HUES64 (cell line): ENCODE measurements around the gene KANSL2.

ENCODE experiments used
- H3K27ac ChIP-seq: 2 replicates; pipeline ENCODE4 v1.7.0; 2013; ENCODE audit warnings: low read depth, low read length, inconsistent platforms
- H3K27me3 ChIP-seq: 2 replicates; pipeline ENCODE4 v1.6.1; 2013; ENCODE audit warnings: mild to moderate bottlenecking, low read length; ENCODE audit not compliant: insufficient read depth
- H3K36me3 ChIP-seq: 2 replicates; pipeline ENCODE4 v1.6.1; 2013; ENCODE audit warnings: mild to moderate bottlenecking, low read length; ENCODE audit not compliant: insufficient read depth
- H3K4me1 ChIP-seq: 2 replicates; pipeline ENCODE4 v1.6.1; 2013; ENCODE audit warnings: mild to moderate bottlenecking, low read length, moderate library complexity; ENCODE audit not compliant: insufficient read depth
- H3K4me3 ChIP-seq: 2 replicates; pipeline ENCODE4 v1.5.1; 2013; ENCODE audit warnings: mild to moderate bottlenecking, low read length, moderate library complexity
- H3K9ac ChIP-seq: 2 replicates; pipeline ENCODE4 v1.6.1; 2013; ENCODE audit warnings: mild to moderate bottlenecking, low read depth, low read length
- H3K9me3 ChIP-seq: 2 replicates; pipeline ENCODE4 v1.6.1; 2013; ENCODE audit warnings: low read depth, low read length; ENCODE audit not compliant: insufficient read depth
- WGBS: fragments of 150-250, 120-280 bp; methylation state at CpG from one replicate; pipeline ENCODE4 v1.1.7; 2013; ENCODE audit warnings: missing lambda C conversion rate; 5-methylcytosine and 5-hydroxymethylcytosine counted together

Gene KANSL2

GRCh38 chr12:48696626-48697025 lies 14.6 kb upstream of the KANSL2 start:
- H3K4me3 ChIP-seq: no peak overlapping the region
- WGBS: 85% methylated on average over 4 of the region's 5 CpGs
- H3K27ac ChIP-seq: no peak overlapping the region
- no peaks in the 10 kb centered on the region for H3K9me3 ChIP-seq
- H3K36me3 ChIP-seq: peaks cover 90% of the 10 kb centered on the region
- no peaks in the 10 kb centered on the region for H3K27me3 ChIP-seq
- H3K9ac ChIP-seq: no peak overlapping the region
- no peaks in the 10 kb centered on the region for H3K4me1 ChIP-seq

GRCh38 chr12:48695859-48696258 lies 13.8 kb upstream of the KANSL2 start:
- no peak overlapping the region for H3K4me3 ChIP-seq
- peaks cover 92% of the 10 kb centered on the region for H3K36me3 ChIP-seq
- H3K9ac ChIP-seq: no peak overlapping the region
- WGBS: 89% methylated on average over 2 of the region's 2 CpGs
- H3K9me3 ChIP-seq: no peaks in the 10 kb centered on the region
- no peaks in the 10 kb centered on the region for H3K4me1 ChIP-seq
- no peaks in the 10 kb centered on the region for H3K27me3 ChIP-seq
- H3K27ac ChIP-seq: no peak overlapping the region

DNA sequence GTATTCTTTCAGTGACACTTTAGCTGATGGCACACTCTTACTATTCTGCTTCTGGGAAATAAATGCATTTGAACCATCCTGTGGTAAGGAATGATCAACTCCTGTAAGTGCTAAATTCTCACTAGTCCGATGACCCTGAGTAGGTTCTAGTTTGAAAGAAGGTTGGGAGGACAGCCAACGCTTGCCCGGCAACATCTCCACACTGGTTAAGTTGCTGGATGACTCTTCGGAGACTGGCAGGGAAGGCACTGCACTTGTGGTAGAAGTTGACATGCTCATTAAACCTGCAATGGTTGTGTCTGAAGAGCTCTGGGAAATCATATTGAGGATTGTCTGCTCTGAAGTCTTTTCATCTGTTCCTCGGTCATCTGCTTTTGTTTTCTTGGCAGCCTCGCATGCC lies 12.0 kb upstream of the KANSL2 start:
- WGBS: 96% methylated on average over 6 of the region's 6 CpGs
- Histone ChIP-seq H3K4me1 (no peaks in the 10 kb centered on the region), H3K36me3 (peaks cover 94% of the 10 kb centered on the region), H3K27me3 (no peaks in the 10 kb centered on the region), H3K27ac (no peak overlapping the region), H3K9me3 (no peaks in the 10 kb centered on the region), H3K4me3 (no peak overlapping the region), H3K9ac (no peak overlapping the region)

DNA sequence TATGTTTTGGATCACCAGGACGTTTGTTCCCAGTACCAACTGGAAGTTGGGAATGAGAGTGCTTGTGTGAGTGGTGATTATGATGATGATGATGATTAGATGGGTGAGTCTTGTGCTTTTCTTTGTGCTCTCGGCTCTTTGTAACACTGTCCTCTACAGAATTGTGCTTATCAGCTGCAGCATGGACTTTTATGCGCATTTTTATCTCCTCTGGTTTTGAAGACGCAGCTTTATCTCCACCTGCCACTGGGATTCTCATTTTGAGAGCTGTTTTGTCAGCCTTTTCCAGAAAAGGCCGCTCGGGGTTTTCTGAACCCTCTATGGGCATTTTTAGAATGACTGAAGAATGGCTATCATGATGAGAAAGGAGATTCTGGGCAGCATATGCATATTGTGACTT lies 11.5 kb upstream of the KANSL2 start:
- 94% methylated on average over 6 of the region's 6 CpGs for WGBS
- no peaks in the 10 kb centered on the region for H3K4me1 ChIP-seq
- no peaks in the 10 kb centered on the region for H3K9me3 ChIP-seq

DNA sequence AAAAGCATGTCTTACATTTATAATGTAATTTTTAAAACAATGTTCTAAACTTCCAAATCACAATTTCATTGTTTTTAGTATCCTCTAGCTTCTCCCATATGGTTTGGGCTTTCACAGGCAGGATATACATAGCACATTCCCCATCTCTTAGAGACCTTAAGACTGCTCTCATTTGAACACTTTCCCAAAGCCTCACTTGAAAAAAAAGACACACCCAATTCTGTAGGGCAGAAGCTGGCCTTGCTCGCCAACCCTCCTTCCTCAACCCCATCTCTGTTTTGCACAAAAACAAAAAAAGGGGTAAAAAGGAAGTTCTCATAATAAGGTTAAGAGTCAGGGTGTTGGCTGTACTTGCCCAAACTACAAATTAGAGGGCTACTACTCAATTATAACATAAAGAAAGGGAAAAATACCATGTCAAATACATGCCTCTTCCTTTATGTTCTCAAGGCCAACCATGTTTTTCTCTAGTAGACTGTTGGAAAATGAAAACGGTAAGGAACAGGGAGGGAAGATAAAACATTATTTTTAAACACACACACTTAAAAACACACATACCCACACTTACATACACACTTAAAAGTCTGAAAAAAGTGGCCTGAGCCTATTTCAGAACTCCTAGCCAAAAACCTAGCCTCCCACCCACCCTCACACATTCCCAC lies 9.9 kb upstream of the KANSL2 start:
- Histone ChIP-seq H3K9me3 (no peaks in the 10 kb centered on the region), H3K27me3 (no peaks in the 10 kb centered on the region), H3K9ac (no peak overlapping the region), H3K4me3 (no peak overlapping the region), H3K4me1 (no peaks in the 10 kb centered on the region), H3K27ac (no peak overlapping the region), H3K36me3 (peaks cover 87% of the 10 kb centered on the region)
- 100% methylated on average over 2 of the region's 2 CpGs for WGBS

More for the DNA sequence above, 11.5 kb upstream of the KANSL2 start:
- H3K4me3 ChIP-seq: no peak overlapping the region
- no peaks in the 10 kb centered on the region for H3K27me3 ChIP-seq
- H3K36me3 ChIP-seq: peaks cover 95% of the 10 kb centered on the region
- H3K27ac ChIP-seq: no peak overlapping the region
- H3K9ac ChIP-seq: no peak overlapping the region

- Histone ChIP-seq H3K36me3 (peaks cover 77% of the 10 kb centered on the region), H3K9me3 (no peaks in the 10 kb centered on the region), H3K4me1 (no peaks in the 10 kb centered on the region), H3K9ac (no peak overlapping the region), H3K4me3 (no peak overlapping the region), H3K27ac (no peak overlapping the region), H3K27me3 (no peaks in the 10 kb centered on the region)
- 87% methylated on average over 4 of the region's 4 CpGs for WGBS
Observed at GRCh38 chr12:48690990-48691389, 9.0 kb upstream of the KANSL2 start.

- H3K9me3 ChIP-seq: no peaks in the 10 kb centered on the region
- H3K36me3 ChIP-seq: peaks cover 72% of the 10 kb centered on the region
- H3K4me1 ChIP-seq: no peaks in the 10 kb centered on the region
- WGBS: 87% methylated on average over 4 of the region's 4 CpGs
- no peak overlapping the region for H3K27ac ChIP-seq
- no peak overlapping the region for H3K9ac ChIP-seq
- no peaks in the 10 kb centered on the region for H3K27me3 ChIP-seq
- no peak overlapping the region for H3K4me3 ChIP-seq
Observed at GRCh38 chr12:48690436-48690835, 8.4 kb upstream of the KANSL2 start.

- Histone ChIP-seq H3K9ac (no peak overlapping the region), H3K9me3 (no peaks in the 10 kb centered on the region), H3K4me1 (no peaks in the 10 kb centered on the region), H3K27ac (no peak overlapping the region), H3K4me3 (no peak overlapping the region), H3K36me3 (peaks cover 57% of the 10 kb centered on the region), H3K27me3 (no peaks in the 10 kb centered on the region)
- WGBS: 89% methylated on average over 1 of the region's 1 CpG
Observed at GRCh38 chr12:48688836-48689235, 6.8 kb upstream of the KANSL2 start.

- H3K36me3 ChIP-seq: peaks cover 44% of the 10 kb centered on the region
- no peak overlapping the region for H3K9ac ChIP-seq
- H3K27me3 ChIP-seq: peaks cover 7% of the 10 kb centered on the region; the same call in 1 of the 2 replicates
- no peaks in the 10 kb centered on the region for H3K4me1 ChIP-seq
- no peak overlapping the region for H3K27ac ChIP-seq
- H3K4me3 ChIP-seq: no peak overlapping the region
- no peaks in the 10 kb centered on the region for H3K9me3 ChIP-seq
- 92% methylated on average over 3 of the region's 4 CpGs for whole genome bisulfite sequencing
Observed at GRCh38 chr12:48687592-48687991, 5.6 kb upstream of the KANSL2 start.

DNA sequence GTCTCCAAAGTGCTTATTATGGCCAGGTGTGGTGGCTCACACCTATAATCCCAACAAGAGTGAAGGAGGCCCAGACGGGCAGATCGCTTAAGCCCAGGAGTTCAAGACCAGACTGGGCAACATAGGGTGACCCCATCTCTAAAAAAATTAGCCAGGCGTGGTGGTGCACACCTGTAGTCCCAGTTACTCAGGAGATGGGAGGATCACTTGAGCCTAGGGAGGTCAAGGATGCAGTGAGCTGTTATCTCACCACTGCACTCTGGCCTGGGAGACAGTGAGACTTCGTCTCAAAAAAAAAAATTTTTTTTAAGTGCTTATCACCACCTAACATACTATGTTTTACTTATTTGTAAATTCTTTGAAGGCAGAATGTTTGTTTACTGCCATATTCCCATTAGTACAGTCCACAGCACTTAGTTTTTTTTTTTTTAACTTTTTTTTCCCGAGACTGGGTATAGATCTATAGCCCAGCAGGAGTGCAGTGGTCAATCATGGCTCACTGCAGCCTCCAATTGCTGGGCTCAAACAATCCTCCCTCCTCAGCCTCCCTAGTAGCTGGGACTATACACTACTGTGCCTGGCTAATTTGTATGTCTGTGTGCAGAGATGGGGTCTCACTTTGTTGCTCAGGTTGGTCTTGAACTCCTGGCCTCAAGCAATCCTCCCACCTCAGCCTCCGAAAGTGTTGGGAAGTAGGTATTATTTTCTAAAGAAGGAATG lies 4.7 kb upstream of the KANSL2 start:
- no peaks in the 10 kb centered on the region for H3K4me1 ChIP-seq
- H3K9ac ChIP-seq: no peak overlapping the region
- 94% methylated on average over 4 of the region's 6 CpGs for WGBS
- H3K36me3 ChIP-seq: peaks cover 36% of the 10 kb centered on the region
- H3K27ac ChIP-seq: no peak overlapping the region
- H3K4me3 ChIP-seq: no peak overlapping the region
- H3K27me3 ChIP-seq: peaks cover 7% of the 10 kb centered on the region; the same call in 1 of the 2 replicates
- no peaks in the 10 kb centered on the region for H3K9me3 ChIP-seq

GRCh38 chr12:48686037-48686595 lies 4.1 kb upstream of the KANSL2 start:
- 67% methylated on average over 3 of the region's 3 CpGs for WGBS
- peaks cover 29% of the 10 kb centered on the region for H3K36me3 ChIP-seq
- no peak overlapping the region for H3K27ac ChIP-seq
- H3K4me1 ChIP-seq: no peaks in the 10 kb centered on the region
- H3K9ac ChIP-seq: no peak overlapping the region
- no peaks in the 10 kb centered on the region for H3K9me3 ChIP-seq
- peaks cover 7% of the 10 kb centered on the region; the same call in 1 of the 2 replicates for H3K27me3 ChIP-seq
- H3K4me3 ChIP-seq: no peak overlapping the region
